Loucy (cell line): ENCODE results near the gene HHATL.

Source experiments
- H2AFZ ChIP-seq: fragments of 200-600 bp; sonication (generic); 2 replicates; pipeline ENCODE4 v1.6.0; 2016; ENCODE audit warnings: antibody characterized with exemption, mild to moderate bottlenecking, low read length, moderate library complexity
- H3F3A ChIP-seq: fragments of 200-600 bp; 2 replicates; pipeline ENCODE4 v1.6.0; 2016; ENCODE audit warnings: antibody characterized with exemption, low read depth, mild to moderate bottlenecking
- H3K27me3 ChIP-seq: fragments of 200-600 bp; sonication (generic); 2 replicates; pipeline ENCODE4 v1.6.1; 2014; ENCODE audit warnings: low read length, mild to moderate bottlenecking; ENCODE audit not compliant: insufficient read depth, poor library complexity, severe bottlenecking
- H3K36me3 ChIP-seq: fragments of 200-600 bp; sonication (generic); 2 replicates; pipeline ENCODE4 v1.6.1; 2016; ENCODE audit warnings: low read length; ENCODE audit not compliant: insufficient read depth
- H3K4me1 ChIP-seq: fragments of 200-600 bp; sonication (generic); 2 replicates; pipeline ENCODE4 v1.5.1; 2014; ENCODE audit warnings: low read length, mild to moderate bottlenecking; ENCODE audit not compliant: insufficient read depth, poor library complexity, severe bottlenecking
- H3K4me2 ChIP-seq: fragments of 200-600 bp; sonication (generic); 2 replicates; pipeline ENCODE4 v1.6.0; 2014; ENCODE audit warnings: antibody characterized with exemption, low read length, low read depth, mild to moderate bottlenecking; ENCODE audit not compliant: poor library complexity, severe bottlenecking
- H3K4me3 ChIP-seq: fragments of 200-600 bp; sonication (generic); 2 replicates; pipeline ENCODE4 v1.5.1; 2014; ENCODE audit warnings: low read length, mild to moderate bottlenecking, mixed read lengths; ENCODE audit not compliant: poor library complexity, severe bottlenecking
- H3K79me2 ChIP-seq: fragments of 200-600 bp; sonication (generic); 2 replicates; pipeline ENCODE4 v1.6.1; 2014; ENCODE audit warnings: low read length; ENCODE audit not compliant: insufficient read depth
- H3K9ac ChIP-seq: fragments of 200-600 bp; sonication (generic); 2 replicates; pipeline ENCODE4 v1.6.0; 2014; ENCODE audit warnings: mild to moderate bottlenecking, low read depth, low read length, moderate library complexity; ENCODE audit not compliant: poor library complexity, severe bottlenecking
- H3K9me2 ChIP-seq: fragments of 200-600 bp; sonication (generic); replicated peaks from 2 replicates; pipeline ENCODE4 v1.6.1; 2016; ENCODE audit warnings: low read depth, low read length, mixed read lengths
- H3K9me3 ChIP-seq: fragments of 200-600 bp; sonication (generic); 2 replicates; pipeline ENCODE4 v1.6.1; 2014; ENCODE audit warnings: mild to moderate bottlenecking, antibody characterized with exemption, low read length, low read depth; ENCODE audit not compliant: insufficient read depth
- H4K20me1 ChIP-seq: fragments of 200-600 bp; sonication (generic); 2 replicates; pipeline ENCODE4 v1.6.0; 2014; ENCODE audit warnings: antibody characterized with exemption, low read length, mild to moderate bottlenecking; ENCODE audit not compliant: insufficient read depth, poor library complexity, severe bottlenecking
- CTCF ChIP-seq: fragments of 200-600 bp; sonication (generic); conservative IDR thresholded peaks from 2 replicates; pipeline ENCODE4 v1.5.1; 2014; ENCODE audit warnings: mild to moderate bottlenecking, antibody characterized with exemption, low read length
- EZH2phosphoT487 ChIP-seq: fragments of 200-600 bp; IDR thresholded peaks from 2 replicates; pipeline ENCODE4 v1.6.1; 2018; ENCODE audit warnings: antibody characterized with exemption, mild to moderate bottlenecking, moderate library complexity, borderline replicate concordance

HHATL gene

DNA sequence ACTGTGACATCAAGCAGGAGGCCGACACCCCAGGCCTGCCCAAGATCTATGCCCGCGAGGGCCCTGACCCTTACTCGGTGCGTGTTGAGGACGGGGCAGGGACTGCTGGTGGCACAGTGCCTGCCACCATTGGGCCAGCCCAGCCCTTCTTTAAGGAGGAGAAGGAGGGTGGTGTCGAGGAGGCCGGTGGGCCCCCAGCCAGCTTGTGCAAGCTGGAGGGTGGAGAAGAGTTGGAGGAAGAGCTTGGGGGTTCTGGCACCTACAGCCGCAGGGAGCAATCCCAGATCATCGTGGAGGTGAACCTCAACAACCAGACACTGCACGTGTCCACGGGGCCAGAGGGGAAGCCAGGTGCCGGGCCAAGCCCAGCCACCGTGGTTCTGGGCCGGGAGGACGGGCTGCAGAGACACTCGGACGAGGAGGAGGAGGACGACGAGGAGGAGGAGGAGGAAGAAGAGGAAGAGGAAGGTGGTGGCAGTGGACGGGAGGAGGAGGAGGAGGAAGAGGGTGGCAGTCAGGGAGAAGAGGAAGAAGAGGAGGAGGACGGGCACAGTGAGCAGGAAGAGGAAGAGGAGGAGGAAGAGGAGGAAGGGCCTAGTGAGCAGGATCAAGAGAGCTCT, 43.7 kb downstream of the HHATL start:
- Histone ChIP-seq H3K9ac (no peak overlapping the region), H3K4me2 (no peak overlapping the region), H3K4me3 (no peak overlapping the region), H3K9me3 (no peaks in the 10 kb centered on the region), H3K4me1 (peaks cover 3% of the 10 kb centered on the region), H3K79me2 (no peaks in the 10 kb centered on the region), H4K20me1 (no peaks in the 10 kb centered on the region), H3K9me2 (no peaks in the 10 kb centered on the region), H2AFZ (no peak overlapping the region), H3F3A (no peaks in the 10 kb centered on the region), H3K36me3 (no peaks in the 10 kb centered on the region), H3K27me3 (no peaks in the 10 kb centered on the region)
- no peak for TF ChIP-seq EZH2phosphoT487
- no peak for TF ChIP-seq CTCF

DNA sequence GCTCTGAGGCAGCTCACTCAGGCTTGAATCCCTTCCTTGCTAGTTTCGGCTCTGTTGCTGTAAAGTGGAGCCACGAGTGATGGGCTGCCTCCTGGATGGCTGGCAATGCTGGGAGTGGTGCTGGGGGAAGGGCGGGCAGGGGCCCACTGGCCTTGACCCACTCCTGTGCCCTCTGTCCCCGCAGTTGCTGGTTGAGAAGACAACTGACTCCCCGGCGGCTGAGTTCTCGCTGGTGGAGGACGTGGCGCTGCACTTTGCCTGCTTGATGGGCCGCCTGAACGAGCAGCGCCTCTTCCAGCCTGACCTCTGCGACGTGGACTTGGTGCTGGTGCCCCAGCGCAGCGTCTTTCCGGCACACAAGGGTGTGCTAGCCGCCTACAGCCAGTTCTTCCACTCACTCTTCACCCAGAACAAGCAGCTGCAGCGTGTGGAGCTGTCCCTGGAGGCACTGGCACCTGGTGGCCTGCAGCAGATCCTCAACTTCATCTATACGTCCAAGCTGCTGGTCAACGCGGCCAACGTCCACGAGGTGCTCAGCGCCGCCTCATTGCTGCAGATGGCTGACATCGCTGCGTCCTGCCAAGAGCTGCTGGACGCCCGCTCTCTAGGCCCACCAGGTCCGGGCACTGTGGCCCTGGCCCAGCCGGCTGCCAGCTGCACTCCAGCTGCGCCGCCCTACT, 44.4 kb downstream of the HHATL start:
- Histone ChIP-seq H3K36me3 (no peaks in the 10 kb centered on the region), H3K4me1 (peaks cover 9% of the 10 kb centered on the region), H3K27me3 (no peaks in the 10 kb centered on the region), H3K9ac (no peak overlapping the region), H3K4me3 (no peak overlapping the region), H3K9me3 (no peaks in the 10 kb centered on the region), H4K20me1 (no peaks in the 10 kb centered on the region), H2AFZ (no peak overlapping the region), H3K4me2 (no peak overlapping the region), H3K9me2 (no peaks in the 10 kb centered on the region), H3K79me2 (no peaks in the 10 kb centered on the region), H3F3A (no peaks in the 10 kb centered on the region)
- TF ChIP-seq CTCF (no peak), EZH2phosphoT487 (no peak)

- TF ChIP-seq EZH2phosphoT487 (no peak), CTCF (no peak)
- Histone ChIP-seq H3K9me2 (no peaks in the 10 kb centered on the region), H2AFZ (no peak overlapping the region), H3K36me3 (no peaks in the 10 kb centered on the region), H3K27me3 (no peaks in the 10 kb centered on the region), H3K79me2 (no peaks in the 10 kb centered on the region), H3K9me3 (no peaks in the 10 kb centered on the region), H3K4me3 (no peak overlapping the region), H4K20me1 (no peaks in the 10 kb centered on the region), H3K9ac (no peak overlapping the region), H3K4me2 (no peak overlapping the region), H3K4me1 (peaks cover 15% of the 10 kb centered on the region), H3F3A (no peaks in the 10 kb centered on the region)
These were observed 44.9 kb downstream of the HHATL start for GRCh38 chr3:42657675-42658074.
